Left forelimb (tissue), 1 donor: ENCODE data around the gene PPM1H.
"Not testable (repeated sequence)": the region's sequence is repeated elsewhere in the genome, so short reads cannot be mapped to it uniquely, and the experiment has no call there.

Experiments
- DNase-seq: peaks from one replicate; pipeline ENCODE4 v3.0.0-alpha.2; 2018; ENCODE audit warnings: low spot score

Gene PPM1H

GRCh38 chr12:62732861-62733427 is 202.0 kb downstream of the PPM1H start:
- no peak for DNase-seq

GRCh38 chr12:62731055-62731820 is 203.7 kb downstream of the PPM1H start:
- DNase-seq: no peak

GRCh38 chr12:62730649-62731048 is 204.3 kb downstream of the PPM1H start:
- no peak for DNase-seq

GRCh38 chr12:62729579-62730544 is 205.1 kb downstream of the PPM1H start:
- DNase-seq: not testable (repeated sequence)

- no peak for DNase-seq
Observed at GRCh38 chr12:62728741-62729140, 206.2 kb downstream of the PPM1H start.

GRCh38 chr12:62726471-62726980 is 208.4 kb downstream of the PPM1H start:
- DNase-seq: no peak

- DNase-seq: no peak
Observed at GRCh38 chr12:62725781-62726180, 209.2 kb downstream of the PPM1H start.

GRCh38 chr12:62724947-62725451 is 210.0 kb downstream of the PPM1H start:
- no peak for DNase-seq

- no peak for DNase-seq
Observed at GRCh38 chr12:62724285-62724684, 210.7 kb downstream of the PPM1H start.

GRCh38 chr12:62722971-62723680 is 211.8 kb downstream of the PPM1H start:
- peak; percentile 23 for DNase-seq

GRCh38 chr12:62720661-62721330 is 214.2 kb downstream of the PPM1H start:
- no peak for DNase-seq

GRCh38 chr12:62720025-62720424 is 214.9 kb downstream of the PPM1H start:
- DNase-seq: no peak

GRCh38 chr12:62718762-62719426 is 216.1 kb downstream of the PPM1H start:
- DNase-seq: no peak

GRCh38 chr12:62717643-62718042 is 217.3 kb downstream of the PPM1H start:
- no peak for DNase-seq

- no peak for DNase-seq
Observed at GRCh38 chr12:62716866-62717525, 218.0 kb downstream of the PPM1H start.

GRCh38 chr12:62716037-62716436 is 218.9 kb downstream of the PPM1H start:
- DNase-seq: no peak

GRCh38 chr12:62714774-62715721 is 219.9 kb downstream of the PPM1H start:
- DNase-seq: peak; percentile 88

- no peak for DNase-seq
Observed at GRCh38 chr12:62714181-62714773, 220.7 kb downstream of the PPM1H start.
